HG03060 (cell line): ENCODE data around the gene ACSS3.
"Not testable (repeated sequence)": the region's sequence is repeated elsewhere in the genome, so short reads cannot be mapped to it uniquely, and the experiment has no call there.

Experiments
- ATAC-seq: cut with Tn5 transposase; IDR thresholded peaks from one replicate; pipeline ENCODE4 v1.9.1; 2021; ENCODE audit warnings: low read depth, moderate number of reproducible peaks; ENCODE audit not compliant: unreplicated experiment

ACSS3 gene

DNA sequence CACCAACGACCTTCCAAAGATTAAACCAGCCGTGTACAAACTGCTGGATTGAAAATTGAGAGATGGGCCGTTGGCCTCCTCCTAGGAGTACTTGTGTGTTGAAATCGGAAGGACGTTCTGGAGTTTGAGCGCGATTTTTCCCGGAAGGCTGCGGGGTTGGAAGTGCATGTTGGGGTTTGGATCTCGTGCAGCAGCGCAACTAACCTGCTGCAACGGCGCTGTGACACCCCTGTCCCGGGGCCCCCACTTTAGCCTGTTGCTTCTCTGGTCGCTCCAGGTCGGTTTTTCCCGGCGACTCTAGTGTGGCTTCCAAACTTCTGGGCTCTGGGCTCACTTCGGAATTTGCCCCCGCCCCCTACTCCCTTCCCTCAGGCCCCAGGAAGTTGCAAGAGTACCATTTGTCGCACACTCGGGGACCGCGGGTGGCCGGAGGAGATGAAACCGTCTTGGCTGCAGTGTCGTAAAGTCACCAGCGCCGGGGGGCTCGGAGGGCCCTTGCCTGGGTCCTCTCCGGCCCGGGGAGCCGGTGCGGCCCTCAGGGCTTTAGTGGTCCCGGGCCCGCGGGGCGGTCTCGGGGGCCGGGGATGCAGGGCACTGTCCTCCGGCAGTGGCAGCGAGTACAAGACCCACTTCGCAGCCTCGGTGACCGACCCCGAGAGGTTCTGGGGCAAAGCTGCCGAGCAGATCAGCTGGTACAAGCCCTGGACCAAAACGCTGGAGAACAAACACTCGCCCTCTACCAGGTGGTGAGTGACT is at the start of gene ACSS3:
ACSS3 (plus strand) TSS at position 394 of the 756 bp plus-strand sequence; CDS start at position 436, 42 bp downstream.
- ATAC-seq = no peak

DNA sequence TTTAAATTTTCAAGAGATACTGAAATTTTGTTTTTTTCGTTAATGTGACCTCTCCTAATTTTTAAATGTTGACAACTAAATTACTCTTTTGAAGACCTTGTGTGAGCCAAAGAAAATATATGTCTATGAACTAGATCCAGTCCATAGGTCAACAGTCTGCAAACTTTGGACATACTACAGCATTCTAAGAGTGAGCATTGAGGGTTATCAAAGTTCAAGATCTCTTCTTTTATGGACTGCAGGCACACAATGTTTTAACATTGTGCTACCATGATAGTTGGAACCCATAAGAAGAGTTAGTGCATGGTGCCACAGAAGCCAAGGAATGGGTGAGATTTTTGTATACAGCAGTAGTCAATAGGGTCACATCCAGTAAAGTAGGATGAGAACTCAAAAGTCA is 43.0 kb upstream of the ACSS3 start:
- ATAC-seq = no peak

DNA sequence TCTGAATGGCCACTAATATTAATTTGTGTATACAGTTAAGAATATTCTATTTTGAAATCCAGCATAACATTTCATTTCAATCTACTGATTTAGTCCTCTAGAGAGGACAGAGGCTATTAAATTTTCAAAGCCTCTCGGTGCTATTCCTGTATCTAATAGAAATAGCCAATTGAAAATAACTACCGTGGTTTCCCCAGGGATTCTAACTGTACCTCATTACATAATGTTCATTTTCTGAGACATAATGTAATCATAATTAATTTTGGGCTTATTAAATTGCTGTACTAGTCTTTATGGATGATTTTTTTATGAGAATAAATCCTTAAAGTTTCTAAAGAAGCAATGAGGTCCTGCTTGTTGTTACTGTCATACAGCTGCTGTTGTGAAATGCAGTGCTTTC is 38.6 kb upstream of the ACSS3 start:
- no peak for ATAC-seq

GRCh38 chr12:81043979-81044740 is 33.7 kb upstream of the ACSS3 start:
- ATAC-seq = no peak

GRCh38 chr12:81064971-81065370 is 12.9 kb upstream of the ACSS3 start:
- not testable (repeated sequence) for ATAC-seq

DNA sequence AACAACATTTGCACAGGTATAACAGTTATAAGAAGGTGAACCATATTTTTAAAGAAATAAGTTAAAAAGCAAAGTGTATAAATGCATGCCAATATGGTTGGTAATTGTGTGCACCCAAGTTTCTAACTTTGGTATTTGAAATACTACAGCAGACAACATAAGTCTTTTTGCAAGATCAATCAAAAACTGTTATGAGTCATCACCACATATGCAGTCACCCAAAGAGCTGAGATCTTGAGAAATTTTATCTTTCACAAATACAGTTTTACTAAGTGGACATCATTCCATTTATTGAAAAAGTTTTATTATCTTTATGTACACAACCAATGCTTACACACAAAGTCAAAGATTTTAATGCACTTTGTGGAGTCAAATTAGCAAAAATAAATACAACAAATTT is 7.0 kb upstream of the ACSS3 start:
- no peak for ATAC-seq

DNA sequence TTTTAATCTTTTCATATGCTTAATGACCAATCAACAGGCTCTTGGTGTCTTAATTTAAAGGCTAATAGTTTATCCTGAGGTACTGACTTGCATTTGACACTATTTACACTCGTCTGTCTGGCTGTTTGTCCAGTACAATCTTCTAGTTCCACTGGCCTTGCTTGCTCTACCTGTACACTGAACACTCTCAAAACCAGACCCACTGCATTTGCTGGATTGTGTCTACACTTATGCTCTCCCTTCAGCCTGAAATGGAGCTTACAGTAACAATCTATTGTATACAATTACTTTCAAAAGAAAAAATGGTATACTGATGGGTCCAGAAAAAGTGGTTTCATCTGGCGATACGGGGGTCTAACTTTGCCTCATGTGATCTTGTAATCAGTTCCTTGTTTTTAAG is 2.3 kb upstream of the ACSS3 start:
- ATAC-seq = no peak

GRCh38 chr12:81077329-81077685 is 572 bp upstream of the ACSS3 start:
- ATAC-seq = no peak

DNA sequence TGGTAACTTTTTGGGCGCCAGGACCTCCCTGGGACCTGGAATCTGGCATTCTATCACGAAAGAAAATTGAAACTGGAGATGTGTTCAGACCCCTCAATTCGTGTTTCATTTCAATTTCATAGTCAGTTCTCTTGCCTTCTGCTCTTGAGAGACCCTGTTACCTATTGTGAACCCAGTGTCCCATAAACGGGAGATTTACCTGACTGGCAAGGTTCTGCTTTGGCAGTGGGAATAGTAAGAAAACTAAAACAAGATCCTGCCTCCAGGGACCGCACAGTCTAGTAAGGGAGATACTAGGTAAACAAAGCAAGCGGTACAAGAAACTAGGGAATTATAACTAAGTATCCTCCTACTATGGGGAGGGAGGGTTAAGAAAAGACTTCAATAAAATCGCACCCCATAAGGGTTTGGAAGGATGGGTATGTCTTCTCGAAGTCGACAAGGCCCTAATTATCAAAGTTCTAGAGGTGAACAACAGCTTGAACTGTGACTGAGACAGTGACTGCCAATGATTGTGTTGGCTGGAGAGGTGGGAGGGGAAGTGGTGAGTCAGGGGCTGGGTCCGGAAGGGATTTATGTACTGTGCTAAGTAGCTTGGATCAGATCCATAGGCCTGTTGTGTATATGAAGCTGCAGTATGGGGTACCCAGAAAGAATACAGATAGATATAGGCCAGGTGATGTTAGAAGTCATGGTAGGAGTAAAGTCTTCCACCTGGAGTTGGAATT is 754 bp downstream of the ACSS3 start:
- no peak for ATAC-seq

- ATAC-seq = no peak
These were observed 1.6 kb downstream of the ACSS3 start for GRCh38 chr12:81079280-81080076.

GRCh38 chr12:81080431-81080983 is 2.6 kb downstream of the ACSS3 start:
- no peak for ATAC-seq

- no peak for ATAC-seq
These were observed 3.8 kb downstream of the ACSS3 start for GRCh38 chr12:81081726-81082125.

GRCh38 chr12:81083018-81083417 is 5.1 kb downstream of the ACSS3 start:
- ATAC-seq = no peak

GRCh38 chr12:81083906-81084513 is 6.1 kb downstream of the ACSS3 start:
- no peak for ATAC-seq

- ATAC-seq = no peak
These were observed 7.0 kb downstream of the ACSS3 start for GRCh38 chr12:81084811-81085350.

DNA sequence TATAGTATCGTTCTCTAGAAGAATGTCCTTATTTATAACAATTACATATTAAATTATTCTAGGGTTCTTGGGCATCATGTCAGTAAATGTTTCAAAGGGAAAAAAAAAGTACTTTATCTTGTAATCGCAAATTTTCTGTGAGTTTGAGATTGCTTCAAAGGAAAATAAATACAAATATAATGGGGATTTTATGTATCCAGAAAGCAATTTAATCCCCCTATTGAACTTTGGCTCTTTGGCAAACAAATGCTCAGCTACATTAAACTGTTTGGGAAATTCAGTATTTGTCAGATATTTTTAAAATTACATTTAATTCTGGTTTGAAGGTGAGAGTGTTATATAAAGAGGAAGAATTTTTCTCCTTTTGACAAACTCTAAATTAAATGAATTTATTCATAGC is 8.0 kb downstream of the ACSS3 start:
- ATAC-seq = no peak

DNA sequence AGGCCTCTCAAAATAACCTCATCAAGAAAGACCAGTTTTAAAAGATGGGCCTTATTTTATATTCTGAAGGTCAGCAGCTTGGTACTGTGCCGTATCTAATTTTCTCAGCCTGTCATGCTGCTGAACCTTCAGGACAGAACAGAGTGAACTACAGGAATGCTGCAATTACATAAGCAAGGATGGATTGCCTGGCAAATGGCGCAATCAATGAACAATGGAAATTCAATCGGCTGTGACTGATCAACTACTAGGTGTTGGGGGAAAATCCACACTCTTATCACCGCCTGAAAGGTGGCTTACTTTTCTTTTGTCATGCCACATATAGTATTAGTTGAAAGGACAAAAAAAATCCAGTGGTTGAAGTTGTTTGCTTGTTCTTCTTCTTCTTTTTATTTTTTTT is 8.5 kb downstream of the ACSS3 start:
- ATAC-seq = no peak

DNA sequence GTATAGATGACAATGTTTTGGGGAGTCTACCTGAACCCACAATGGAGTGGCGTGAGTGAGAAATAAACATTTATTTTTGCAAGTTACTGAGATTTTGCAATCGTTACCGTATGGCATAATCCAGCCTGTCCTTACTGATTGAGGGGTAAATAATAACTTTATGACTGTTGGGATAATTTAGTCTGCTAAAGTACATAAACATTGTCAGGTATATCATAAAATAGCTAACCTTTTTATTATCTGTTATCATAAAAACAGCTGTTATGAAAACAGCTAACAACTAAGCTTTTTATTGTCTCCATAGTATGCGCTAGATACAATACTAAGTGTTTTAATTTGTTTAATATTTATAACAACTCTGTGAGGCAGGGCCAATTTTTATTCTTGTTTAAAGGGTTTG is 10.3 kb downstream of the ACSS3 start:
- ATAC-seq = no peak

DNA sequence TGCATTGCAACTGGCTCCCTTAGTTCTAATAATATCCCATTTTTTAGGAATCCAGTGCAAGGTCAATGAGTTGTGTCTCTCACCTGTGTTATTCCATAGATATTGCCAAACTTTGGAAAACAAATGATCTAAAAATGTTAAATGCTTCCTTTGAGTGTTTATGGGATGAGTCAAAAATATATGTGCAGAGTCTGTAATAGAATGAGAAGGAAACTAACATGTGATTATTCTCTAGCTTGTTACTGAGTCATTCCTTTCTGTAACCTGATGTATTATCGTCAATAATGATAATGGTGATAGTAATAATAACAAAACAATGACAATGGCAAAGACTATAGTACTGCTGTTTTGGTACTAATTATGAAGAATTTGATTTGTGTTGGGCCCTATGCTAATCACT is 11.5 kb downstream of the ACSS3 start:
- no peak for ATAC-seq

DNA sequence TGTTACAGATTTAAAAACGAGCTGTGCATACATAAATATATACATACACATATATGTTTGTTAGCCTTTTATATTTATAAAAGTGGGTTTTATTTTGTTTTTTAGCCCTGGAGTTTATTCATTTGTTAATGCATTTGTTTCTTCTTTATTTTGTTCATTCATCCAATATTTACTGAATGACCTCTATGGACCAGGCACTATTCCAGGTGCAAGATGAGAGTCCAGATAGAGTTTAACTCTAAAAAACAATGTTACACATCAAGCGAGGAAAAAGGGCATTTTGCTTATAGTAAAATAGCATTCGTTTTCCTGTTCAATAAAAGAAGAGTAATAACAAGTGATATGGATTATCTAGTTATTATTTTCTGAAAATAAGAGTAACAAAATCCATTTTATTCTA is 14.2 kb downstream of the ACSS3 start:
- no peak for ATAC-seq
